ENCODE results near the gene USE1. TPM values are rescaled to one million over a fixed set of nuclear protein-coding genes. Genes with fewer than 3 reads are reported as not detected.

USE1 gene
- total RNA-seq, 3 donors from 2014 or later, result 15.5 to 29.0 (median 27.5) TPM

- TF ChIP-seq CTCF (IDR thresholded peaks at IDR 0.05) (no peak), POLR2AphosphoS5 (IDR thresholded peaks at IDR 0.05) (no peak), POLR2A (IDR thresholded peaks at IDR 0.05) (no peak)
- Histone ChIP-seq H3K9me3 (peaks cover 6 to 11% of the 10 kb centered on the region in 2 donors), H3K27me3 (no peaks in the 10 kb centered on the region), H3K36me3 (no peaks in the 10 kb centered on the region), H3K4me1 (no peaks in the 10 kb centered on the region), H3K27ac (no peak overlapping the region), H3K4me3 (peak overlapping the region in 1 of 3 donors; percentile 30)
- no peak for DNase-seq (ENCODE audit: low spot score in 2 of 2)
- intact Hi-C loops (cut with DNase I; ENCODE audit: low total_unique reads), result no loop called here
These were observed 47.4 kb downstream of the USE1 start for GRCh38 chr19:17262557-17262956.

GRCh38 chr19:17263712-17264640 is 48.8 kb downstream of the USE1 start:
- no peaks in the 10 kb centered on the region for H3K36me3 ChIP-seq
- no peak for DNase-seq (ENCODE audit: low spot score in 2 of 2)
- H3K27me3 ChIP-seq, result no peaks in the 10 kb centered on the region
- H3K9me3 ChIP-seq, result peaks cover 5 to 10% of the 10 kb centered on the region in 2 donors
- intact Hi-C loops (cut with DNase I; ENCODE audit: low total_unique reads), result no loop called here
- peaks cover 0 to 5% of the 10 kb centered on the region in 2 donors for H3K4me1 ChIP-seq
- TF ChIP-seq POLR2A (IDR thresholded peaks at IDR 0.05), result no peak
- H3K27ac ChIP-seq, result peak overlapping the region; percentile 45 to 63
- H3K4me3 ChIP-seq, result peak overlapping the region; percentile 30 to 55 (median 37)

GRCh38 chr19:17264641-17264979 is 49.5 kb downstream of the USE1 start, which contains the start of gene USHBP1:
TSS of gene USHBP1 (minus strand) at chr19:17264745. CDS start at chr19:17264299, 446 bp downstream.
- Histone ChIP-seq H3K4me3 (peak within 1 kb of the TSS; percentile 30 to 55 (median 37)), H3K36me3 (no peaks in the 10 kb centered on the region), H3K27me3 (no peaks in the 10 kb centered on the region), H3K4me1 (peaks cover 0 to 5% of the 10 kb centered on the region in 2 donors), H3K9me3 (peaks cover 0 to 4% of the 10 kb centered on the region in 2 donors), H3K27ac (peak within 1 kb of the TSS; percentile 45 to 63)
- TF ChIP-seq CTCF (IDR thresholded peaks at IDR 0.05), result no peak
- TF ChIP-seq POLR2A (IDR thresholded peaks at IDR 0.05), result no peak
- TF ChIP-seq POLR2AphosphoS5 (IDR thresholded peaks at IDR 0.05), result no peak
- intact Hi-C loops (cut with DNase I; ENCODE audit: low total_unique reads), result no loop called here
- DNase-seq (ENCODE audit: low spot score in 2 of 2), result no peak

GRCh38 chr19:17266026-17266425 is 50.9 kb downstream of the USE1 start:
- H3K9me3 ChIP-seq, result no peaks in the 10 kb centered on the region
- no peaks in the 10 kb centered on the region for H3K27me3 ChIP-seq
- H3K27ac ChIP-seq, result peak overlapping the region in 1 of 2 donors; percentile 78
- no peak overlapping the region for H3K4me3 ChIP-seq
- DNase-seq (ENCODE audit: low spot score in 2 of 2), result no peak
- intact Hi-C loops (cut with DNase I; ENCODE audit: low total_unique reads), result loop anchor here (5.0 kb wide), 1 partner anchor 639 kb away; the partner anchor contains the start of gene MED26
- peaks cover 0 to 5% of the 10 kb centered on the region in 2 donors for H3K4me1 ChIP-seq
- H3K36me3 ChIP-seq, result no peaks in the 10 kb centered on the region
- TF ChIP-seq CTCF (IDR thresholded peaks at IDR 0.05) (no peak), POLR2A (IDR thresholded peaks at IDR 0.05) (no peak), POLR2AphosphoS5 (IDR thresholded peaks at IDR 0.05) (no peak)

GRCh38 chr19:17266589-17266974 is 51.4 kb downstream of the USE1 start:
- no peaks in the 10 kb centered on the region for H3K9me3 ChIP-seq
- no peaks in the 10 kb centered on the region for H3K27me3 ChIP-seq
- H3K36me3 ChIP-seq, result no peaks in the 10 kb centered on the region
- peaks cover 0 to 5% of the 10 kb centered on the region in 2 donors for H3K4me1 ChIP-seq
- intact Hi-C loops (cut with DNase I; ENCODE audit: low total_unique reads), result loop anchor here (5.0 kb wide), 1 partner anchor 639 kb away; the partner anchor contains the start of gene MED26
- H3K4me3 ChIP-seq, result peak overlapping the region in 1 of 3 donors; percentile 94
- H3K27ac ChIP-seq, result peak overlapping the region in 1 of 2 donors; percentile 78
- DNase-seq (ENCODE audit: low spot score in 2 of 2), result no peak
- TF ChIP-seq CTCF (IDR thresholded peaks at IDR 0.05), result no peak
- no peak for TF ChIP-seq POLR2AphosphoS5 (IDR thresholded peaks at IDR 0.05)
- TF ChIP-seq POLR2A (IDR thresholded peaks at IDR 0.05), result no peak

All from breast epithelium (tissue), 4 donors.